OCI-LY3 (cell line): Measurements from ENCODE around the gene UROC1.

Source experiments
- EZH2phosphoT487 ChIP-seq: fragments of 200-600 bp; shearing (Covaris generic); IDR thresholded peaks from 2 replicates; pipeline ENCODE4 v1.6.1; 2018; ENCODE audit warnings: antibody characterized with exemption, mixed run types, low read depth
- TF ChIP-seq, protein P1 (sequence below): fragments of 200-600, 300-600 bp; sonication (generic); IDR thresholded peaks from 2 replicates; pipeline ENCODE4 v1.5.1; 2014; ENCODE audit warnings: antibody characterized with exemption, low read length, low read depth

DNA sequence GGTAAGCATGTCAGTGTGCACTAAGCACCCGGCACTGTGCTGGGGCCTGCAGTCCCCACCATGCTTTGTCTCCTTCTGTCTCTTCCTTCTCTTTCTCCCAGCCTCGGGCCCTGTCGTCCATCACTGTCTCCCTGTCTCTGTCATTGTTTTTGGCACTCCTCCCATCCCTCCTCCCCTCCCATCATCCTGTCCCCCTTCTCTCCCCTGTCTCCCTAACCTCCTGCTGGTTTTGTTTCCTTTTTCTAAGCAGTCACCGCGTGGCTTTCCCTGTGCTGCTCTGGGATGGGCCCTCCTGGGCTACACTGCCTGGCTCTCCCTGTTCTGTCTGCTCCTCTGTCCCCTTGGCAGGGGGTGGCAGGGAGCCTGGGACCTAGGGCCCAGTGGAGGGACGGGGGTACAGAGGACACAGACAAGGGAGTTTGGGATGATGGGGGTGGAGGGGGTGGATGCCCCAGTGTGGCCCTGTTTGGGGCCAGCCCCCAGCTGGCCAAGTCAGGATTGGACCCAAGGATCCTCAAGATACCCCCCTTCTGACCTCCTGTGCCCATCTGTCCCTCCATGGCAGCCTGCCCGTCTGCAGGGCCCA, 12.1 kb upstream of the UROC1 start:
- TF ChIP-seq, protein P1, sequence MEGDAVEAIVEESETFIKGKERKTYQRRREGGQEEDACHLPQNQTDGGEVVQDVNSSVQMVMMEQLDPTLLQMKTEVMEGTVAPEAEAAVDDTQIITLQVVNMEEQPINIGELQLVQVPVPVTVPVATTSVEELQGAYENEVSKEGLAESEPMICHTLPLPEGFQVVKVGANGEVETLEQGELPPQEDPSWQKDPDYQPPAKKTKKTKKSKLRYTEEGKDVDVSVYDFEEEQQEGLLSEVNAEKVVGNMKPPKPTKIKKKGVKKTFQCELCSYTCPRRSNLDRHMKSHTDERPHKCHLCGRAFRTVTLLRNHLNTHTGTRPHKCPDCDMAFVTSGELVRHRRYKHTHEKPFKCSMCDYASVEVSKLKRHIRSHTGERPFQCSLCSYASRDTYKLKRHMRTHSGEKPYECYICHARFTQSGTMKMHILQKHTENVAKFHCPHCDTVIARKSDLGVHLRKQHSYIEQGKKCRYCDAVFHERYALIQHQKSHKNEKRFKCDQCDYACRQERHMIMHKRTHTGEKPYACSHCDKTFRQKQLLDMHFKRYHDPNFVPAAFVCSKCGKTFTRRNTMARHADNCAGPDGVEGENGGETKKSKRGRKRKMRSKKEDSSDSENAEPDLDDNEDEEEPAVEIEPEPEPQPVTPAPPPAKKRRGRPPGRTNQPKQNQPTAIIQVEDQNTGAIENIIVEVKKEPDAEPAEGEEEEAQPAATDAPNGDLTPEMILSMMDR, result no peak
- no peak for TF ChIP-seq EZH2phosphoT487
